Measurements from ENCODE around the gene MESD.
A peak's percentile ranks its signal among the peaks of the same experiment; 100 is the strongest.

Gene MESD

GRCh38 chr15:80978685-80979329 is 10.8 kb downstream of the MESD start:
- no peak overlapping the region for H3K4me3 ChIP-seq (ENCODE audit: control insufficient read depth, low read depth, low read length)
- DNase-seq (ENCODE audit: low read depth) = no peak
- no peak for TF ChIP-seq CTCF (IDR thresholded peaks at IDR 0.05; ENCODE audit: control insufficient read depth, insufficient read depth, low read depth, low read length, missing control alignments)

GRCh38 chr15:80977627-80978036 is 12.0 kb downstream of the MESD start:
- no peak for DNase-seq (ENCODE audit: low read depth)
- no peak overlapping the region for H3K4me3 ChIP-seq (ENCODE audit: control insufficient read depth, low read depth, low read length)

GRCh38 chr15:80976851-80977250 is 12.8 kb downstream of the MESD start:
- TF ChIP-seq CTCF (IDR thresholded peaks at IDR 0.05; ENCODE audit: control insufficient read depth, insufficient read depth, low read depth, low read length, missing control alignments) = no peak
- H3K4me3 ChIP-seq (ENCODE audit: control insufficient read depth, low read depth, low read length) = no peak overlapping the region
- no peak for DNase-seq (ENCODE audit: low read depth)

More at GRCh38 chr15:80977627-80978036, 12.0 kb downstream of the MESD start:
- peak; percentile 56 for TF ChIP-seq CTCF (IDR thresholded peaks at IDR 0.05; ENCODE audit: control insufficient read depth, insufficient read depth, low read depth, low read length, missing control alignments)

- TF ChIP-seq CTCF (IDR thresholded peaks at IDR 0.05; ENCODE audit: control insufficient read depth, insufficient read depth, low read depth, low read length, missing control alignments) = no peak
- DNase-seq (ENCODE audit: low read depth) = no peak
- H3K4me3 ChIP-seq (ENCODE audit: control insufficient read depth, low read depth, low read length) = no peak overlapping the region
Observed at GRCh38 chr15:80974914-80975313, 14.7 kb downstream of the MESD start.

GRCh38 chr15:80972276-80972675 is 17.3 kb downstream of the MESD start:
- no peak for TF ChIP-seq CTCF (IDR thresholded peaks at IDR 0.05; ENCODE audit: control insufficient read depth, insufficient read depth, low read depth, low read length, missing control alignments)

GRCh38 chr15:80971143-80971542 is 18.5 kb downstream of the MESD start:
- no peak for DNase-seq (ENCODE audit: low read depth)
- TF ChIP-seq CTCF (IDR thresholded peaks at IDR 0.05; ENCODE audit: control insufficient read depth, insufficient read depth, low read depth, low read length, missing control alignments) = no peak

More at GRCh38 chr15:80972276-80972675, 17.3 kb downstream of the MESD start:
- DNase-seq (ENCODE audit: low read depth) = no peak
- H3K4me3 ChIP-seq (ENCODE audit: control insufficient read depth, low read depth, low read length) = no peak overlapping the region

More at GRCh38 chr15:80971143-80971542, 18.5 kb downstream of the MESD start:
- no peak overlapping the region for H3K4me3 ChIP-seq (ENCODE audit: control insufficient read depth, low read depth, low read length)
